ENCODE results near the gene R3HDM2.
"Not testable (repeated sequence)": the region's sequence is repeated elsewhere in the genome, so short reads cannot be mapped to it uniquely, and the experiment has no call there.

- TF ChIP-seq SMAD1 (CRISPR knock-in tag; IDR thresholded peaks at IDR 0.05; ENCODE audit: borderline replicate concordance, low read depth); TP53 (CRISPR knock-in tag; conservative IDR thresholded peaks at IDR 0.05); CTCF (CRISPR knock-in tag; IDR thresholded peaks at IDR 0.05): not testable (repeated sequence)
These were observed 31.0 kb downstream of the R3HDM2 start for GRCh38 chr12:57399718-57400463.
